RWPE2 (cell line): ENCODE results near the gene FXYD7.

Experiments
- ATAC-seq: fragments of 200-7000 bp; cut with Tn5 transposase; 3 replicates; pipeline ENCODE4 v1.9.1; 2021; ENCODE audit warnings: low read depth
- DNase-seq: peaks from one replicate; pipeline ENCODE4 v3.0.0-alpha.2; 2020; ENCODE audit warnings: low spot score
- H3K27ac ChIP-seq: fragments of 450-650 bp; 2 replicates; pipeline ENCODE4 v1.5.1; 2017; ENCODE audit warnings: mild to moderate bottlenecking; ENCODE audit not compliant: poor library complexity, severe bottlenecking
- H3K27me3 ChIP-seq: fragments of 250-450 bp; sonication (Bioruptor Pico); 2 replicates; pipeline ENCODE4 v1.5.1; 2021; ENCODE audit warnings: mild to moderate bottlenecking, moderate library complexity; ENCODE audit not compliant: insufficient read depth, poor library complexity, severe bottlenecking
- H3K36me3 ChIP-seq: fragments of 250-450 bp; sonication (Bioruptor Pico); 2 replicates; pipeline ENCODE4 v1.5.1; 2020; ENCODE audit warnings: low read depth, mild to moderate bottlenecking, moderate library complexity
- H3K4me1 ChIP-seq: fragments of 250-450 bp; sonication (Bioruptor Pico); 2 replicates; pipeline ENCODE4 v1.5.1; 2021; ENCODE audit warnings: mild to moderate bottlenecking, moderate library complexity; ENCODE audit not compliant: insufficient read depth, poor library complexity, severe bottlenecking
- H3K4me3 ChIP-seq: fragments of 250-450 bp; sonication (Bioruptor Pico); 2 replicates; pipeline ENCODE4 v1.5.1; 2021; ENCODE audit warnings: mild to moderate bottlenecking, moderate library complexity; ENCODE audit not compliant: severe bottlenecking
- H3K9me3 ChIP-seq: fragments of 250-450 bp; sonication (Bioruptor Pico); 2 replicates; pipeline ENCODE4 v1.5.1; 2021; ENCODE audit warnings: mild to moderate bottlenecking, moderate library complexity; ENCODE audit not compliant: severe bottlenecking
- TF ChIP-seq, protein P1 (sequence below): fragments of 450-650 bp; IDR thresholded peaks from one replicate; pipeline ENCODE4 v1.5.1; 2017; ENCODE audit warnings: mild to moderate bottlenecking, moderate library complexity; ENCODE audit not compliant: poor library complexity, severe bottlenecking

Gene FXYD7

GRCh38 chr19:35104361-35104760, 38.7 kb upstream of the FXYD7 start:
- TF ChIP-seq, protein P1, sequence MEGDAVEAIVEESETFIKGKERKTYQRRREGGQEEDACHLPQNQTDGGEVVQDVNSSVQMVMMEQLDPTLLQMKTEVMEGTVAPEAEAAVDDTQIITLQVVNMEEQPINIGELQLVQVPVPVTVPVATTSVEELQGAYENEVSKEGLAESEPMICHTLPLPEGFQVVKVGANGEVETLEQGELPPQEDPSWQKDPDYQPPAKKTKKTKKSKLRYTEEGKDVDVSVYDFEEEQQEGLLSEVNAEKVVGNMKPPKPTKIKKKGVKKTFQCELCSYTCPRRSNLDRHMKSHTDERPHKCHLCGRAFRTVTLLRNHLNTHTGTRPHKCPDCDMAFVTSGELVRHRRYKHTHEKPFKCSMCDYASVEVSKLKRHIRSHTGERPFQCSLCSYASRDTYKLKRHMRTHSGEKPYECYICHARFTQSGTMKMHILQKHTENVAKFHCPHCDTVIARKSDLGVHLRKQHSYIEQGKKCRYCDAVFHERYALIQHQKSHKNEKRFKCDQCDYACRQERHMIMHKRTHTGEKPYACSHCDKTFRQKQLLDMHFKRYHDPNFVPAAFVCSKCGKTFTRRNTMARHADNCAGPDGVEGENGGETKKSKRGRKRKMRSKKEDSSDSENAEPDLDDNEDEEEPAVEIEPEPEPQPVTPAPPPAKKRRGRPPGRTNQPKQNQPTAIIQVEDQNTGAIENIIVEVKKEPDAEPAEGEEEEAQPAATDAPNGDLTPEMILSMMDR: no peak
- Histone ChIP-seq H3K27ac (no peak overlapping the region), H3K9me3 (no peaks in the 10 kb centered on the region), H3K4me3 (no peak overlapping the region), H3K4me1 (peaks cover 10% of the 10 kb centered on the region), H3K27me3 (no peaks in the 10 kb centered on the region), H3K36me3 (no peaks in the 10 kb centered on the region)
- no peak for ATAC-seq
- no peak for DNase-seq

- Histone ChIP-seq H3K4me3 (no peak overlapping the region), H3K27ac (no peak overlapping the region), H3K4me1 (peaks cover 12% of the 10 kb centered on the region), H3K9me3 (no peaks in the 10 kb centered on the region), H3K27me3 (no peaks in the 10 kb centered on the region), H3K36me3 (no peaks in the 10 kb centered on the region)
- TF ChIP-seq, protein P1: no peak
- no peak for ATAC-seq
- DNase-seq: no peak
Observed at GRCh38 chr19:35105047-35105410, 38.0 kb upstream of the FXYD7 start.

GRCh38 chr19:35105411-35106290, 37.4 kb upstream of the FXYD7 start:
- Histone ChIP-seq H3K4me1 (peaks cover 12% of the 10 kb centered on the region), H3K9me3 (no peaks in the 10 kb centered on the region), H3K27ac (no peak overlapping the region), H3K27me3 (no peaks in the 10 kb centered on the region), H3K36me3 (no peaks in the 10 kb centered on the region), H3K4me3 (no peak overlapping the region)
- TF ChIP-seq, protein P1: no peak
- no peak for ATAC-seq
- no peak for DNase-seq

- TF ChIP-seq, protein P1: no peak
- no peak for DNase-seq
- Histone ChIP-seq H3K36me3 (no peaks in the 10 kb centered on the region), H3K4me1 (peaks cover 12% of the 10 kb centered on the region), H3K27me3 (no peaks in the 10 kb centered on the region), H3K4me3 (no peak overlapping the region), H3K9me3 (no peaks in the 10 kb centered on the region), H3K27ac (no peak overlapping the region)
- ATAC-seq: no peak
Observed at GRCh38 chr19:35106291-35106583, 36.8 kb upstream of the FXYD7 start.

DNA sequence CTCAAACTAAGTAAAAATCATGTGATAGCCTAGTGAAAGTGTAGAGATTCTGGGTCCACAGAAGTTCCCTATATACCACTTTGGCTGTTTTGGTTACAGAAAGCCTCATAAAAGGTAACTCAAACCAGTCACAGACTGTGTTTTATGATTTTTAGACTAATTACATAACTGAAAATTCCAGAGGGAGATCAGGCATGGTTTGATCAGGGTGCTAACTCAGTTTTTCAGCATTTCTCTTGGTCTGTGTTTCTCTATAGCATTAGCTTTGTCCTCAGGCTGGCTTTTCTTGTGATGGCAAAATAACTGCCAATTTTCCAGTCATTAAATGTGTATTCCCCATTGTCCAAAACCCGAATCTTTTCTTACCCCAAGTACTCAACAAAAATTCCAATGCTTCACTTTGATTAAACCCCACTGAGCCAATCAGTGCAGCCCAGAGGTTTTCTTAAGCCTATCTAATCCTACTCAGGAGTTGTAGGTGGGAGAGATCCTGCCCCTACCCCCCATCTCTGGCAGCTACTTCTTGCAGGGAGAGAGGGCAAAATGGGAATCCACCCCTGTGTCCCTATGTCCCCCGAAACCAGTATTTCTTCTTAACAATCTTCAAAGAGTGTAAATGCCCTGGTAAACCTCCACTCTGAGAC, 36.0 kb upstream of the FXYD7 start:
- no peaks in the 10 kb centered on the region for H3K27me3 ChIP-seq
- ATAC-seq (no peak), DNase-seq (no peak)
- no peak overlapping the region for H3K4me3 ChIP-seq
- TF ChIP-seq, protein P1: no peak
- H3K9me3 ChIP-seq: no peaks in the 10 kb centered on the region
- H3K4me1 ChIP-seq: peaks cover 12% of the 10 kb centered on the region
- H3K36me3 ChIP-seq: no peaks in the 10 kb centered on the region
- H3K27ac ChIP-seq: peak overlapping the region; percentile 25
